Measurements from ENCODE around the gene DENND2D. TPM values are rescaled to one million over a fixed set of nuclear protein-coding genes. Genes with fewer than 3 reads are reported as not detected.

The DENND2D gene
- total RNA-seq, 2 donors from 2014 or later, result 0.89 to 2.6 TPM

GRCh38 chr1:111157431-111157830, 43.0 kb downstream of the DENND2D start:
- Histone ChIP-seq H3K4me1 (ENCODE audit: control insufficient read depth, insufficient read depth, low read length) (peaks cover 5% of the 10 kb centered on the region), H3K36me3 (ENCODE audit: control insufficient read depth, insufficient read depth, low read length) (peaks cover 55% of the 10 kb centered on the region), H3K27ac (ENCODE audit: low read depth, low read length) (no peak overlapping the region), H3K9me3 (ENCODE audit: control insufficient read depth, low read length) (peaks cover 11% of the 10 kb centered on the region), H3K9ac (ENCODE audit: extremely low read depth, low read length, poor library complexity, severe bottlenecking) (no peak overlapping the region), H3K27me3 (ENCODE audit: control insufficient read depth, insufficient read depth, low read length, poor library complexity, severe bottlenecking) (no peaks in the 10 kb centered on the region), H3K4me3 (ENCODE audit: low read length) (no peak overlapping the region)
- H3K4me1 Mint-ChIP-seq, result peaks cover 9% of the 10 kb centered on the region
- no peak overlapping the region for H3K27ac Mint-ChIP-seq
- H3K36me3 Mint-ChIP-seq (ENCODE audit: low read depth), result peaks cover 44% of the 10 kb centered on the region
- DNase-seq, result no peak
- H3K4me3 Mint-ChIP-seq, result no peak overlapping the region
- peaks cover 10% of the 10 kb centered on the region for H3K9me3 Mint-ChIP-seq
- 100% methylated on average over 1 to 2 of the region's 2 CpGs for WGBS, 2 experiments (ENCODE audit: insufficient coverage in 1 of 2, insufficient read length in 1 of 2)
- TF ChIP-seq CTCF (conservative IDR thresholded peaks at IDR 0.05), result no peak
- no peaks in the 10 kb centered on the region for H3K27me3 Mint-ChIP-seq (ENCODE audit: insufficient read depth)

GRCh38 chr1:111154021-111154999, 46.1 kb downstream of the DENND2D start:
- Mint-ChIP-seq H3K4me3 (no peak overlapping the region), H3K27me3 (ENCODE audit: insufficient read depth) (no peaks in the 10 kb centered on the region), H3K9me3 (peaks cover 10% of the 10 kb centered on the region), H3K4me1 (peaks cover 17% of the 10 kb centered on the region), H3K36me3 (ENCODE audit: low read depth) (peaks cover 66% of the 10 kb centered on the region), H3K27ac (no peak overlapping the region)
- H3K27ac ChIP-seq (ENCODE audit: low read depth, low read length), result no peak overlapping the region
- no peak for DNase-seq
- no peak overlapping the region for H3K9ac ChIP-seq (ENCODE audit: extremely low read depth, low read length, poor library complexity, severe bottlenecking)
- H3K4me3 ChIP-seq (ENCODE audit: low read length), result no peak overlapping the region
- no peaks in the 10 kb centered on the region for H3K27me3 ChIP-seq (ENCODE audit: control insufficient read depth, insufficient read depth, low read length, poor library complexity, severe bottlenecking)
- peaks cover 11% of the 10 kb centered on the region for H3K9me3 ChIP-seq (ENCODE audit: control insufficient read depth, low read length)
- TF ChIP-seq CTCF (conservative IDR thresholded peaks at IDR 0.05), result no peak
- WGBS, 2 experiments (ENCODE audit: insufficient coverage in 1 of 2, insufficient read length in 1 of 2), result 95 to 96% methylated on average over 3 to 5 of the region's 5 CpGs
- H3K36me3 ChIP-seq (ENCODE audit: control insufficient read depth, insufficient read depth, low read length), result peaks cover 60% of the 10 kb centered on the region
- peaks cover 4% of the 10 kb centered on the region for H3K4me1 ChIP-seq (ENCODE audit: control insufficient read depth, insufficient read depth, low read length)

- TF ChIP-seq CTCF (conservative IDR thresholded peaks at IDR 0.05), result no peak
- peaks cover 11% of the 10 kb centered on the region for H3K9me3 ChIP-seq (ENCODE audit: control insufficient read depth, low read length)
- DNase-seq, result no peak
- H3K36me3 ChIP-seq (ENCODE audit: control insufficient read depth, insufficient read depth, low read length), result peaks cover 66% of the 10 kb centered on the region
- peaks cover 68% of the 10 kb centered on the region for H3K36me3 Mint-ChIP-seq (ENCODE audit: low read depth)
- no peaks in the 10 kb centered on the region for H3K27me3 Mint-ChIP-seq (ENCODE audit: insufficient read depth)
- H3K4me3 Mint-ChIP-seq, result no peak overlapping the region
- H3K27ac Mint-ChIP-seq, result no peak overlapping the region
- H3K4me1 ChIP-seq (ENCODE audit: control insufficient read depth, insufficient read depth, low read length), result peaks cover 4% of the 10 kb centered on the region
- H3K4me3 ChIP-seq (ENCODE audit: low read length), result no peak overlapping the region
- no peak overlapping the region for H3K27ac ChIP-seq (ENCODE audit: low read depth, low read length)
- WGBS, 2 experiments (ENCODE audit: insufficient coverage in 1 of 2, insufficient read length in 1 of 2), result 88 to 100% methylated on average over 2 to 3 of the region's 3 CpGs
- no peaks in the 10 kb centered on the region for H3K27me3 ChIP-seq (ENCODE audit: control insufficient read depth, insufficient read depth, low read length, poor library complexity, severe bottlenecking)
- H3K4me1 Mint-ChIP-seq, result peaks cover 21% of the 10 kb centered on the region
- H3K9me3 Mint-ChIP-seq, result peaks cover 10% of the 10 kb centered on the region
- no peak overlapping the region for H3K9ac ChIP-seq (ENCODE audit: extremely low read depth, low read length, poor library complexity, severe bottlenecking)
Measured at GRCh38 chr1:111151838-111152237, 48.6 kb downstream of the DENND2D start.

All from endodermal cell (in vitro differentiated cells).